GM18870 (cell line): ENCODE data around the gene MAN1C1.

Experiments
- ATAC-seq: cut with Tn5 transposase; IDR thresholded peaks from one replicate; pipeline ENCODE4 v1.9.1; 2021; ENCODE audit warnings: moderate library complexity; ENCODE audit not compliant: unreplicated experiment

MAN1C1 gene

GRCh38 chr1:25612421-25612820 is 4.2 kb upstream of the MAN1C1 start:
- ATAC-seq = no peak

- ATAC-seq = no peak
Measured at GRCh38 chr1:25613091-25613490, 3.5 kb upstream of the MAN1C1 start.

GRCh38 chr1:25614501-25615171 is 2.0 kb upstream of the MAN1C1 start:
- no peak for ATAC-seq

- no peak for ATAC-seq
Measured at GRCh38 chr1:25615172-25615541, 1.4 kb upstream of the MAN1C1 start.

GRCh38 chr1:25615563-25616094 is 962 bp upstream of the MAN1C1 start:
- no peak for ATAC-seq

- no peak for ATAC-seq
Measured at GRCh38 chr1:25616987-25617624, 515 bp downstream of the MAN1C1 start.

GRCh38 chr1:25617625-25618432 is 1.2 kb downstream of the MAN1C1 start:
- ATAC-seq = no peak

GRCh38 chr1:25618433-25618808 is 1.8 kb downstream of the MAN1C1 start:
- ATAC-seq = no peak

GRCh38 chr1:25619101-25619890 is 2.7 kb downstream of the MAN1C1 start:
- ATAC-seq = no peak

- ATAC-seq = no peak
Measured at GRCh38 chr1:25620211-25620610, 3.6 kb downstream of the MAN1C1 start.

GRCh38 chr1:25620701-25621350 is 4.2 kb downstream of the MAN1C1 start:
- no peak for ATAC-seq

GRCh38 chr1:25621876-25622275 is 5.3 kb downstream of the MAN1C1 start:
- no peak for ATAC-seq

- no peak for ATAC-seq
Measured at GRCh38 chr1:25622531-25622930, 5.9 kb downstream of the MAN1C1 start.

- ATAC-seq = no peak
Measured at GRCh38 chr1:25623007-25623406, 6.4 kb downstream of the MAN1C1 start.

GRCh38 chr1:25623731-25624130 is 7.1 kb downstream of the MAN1C1 start:
- ATAC-seq = no peak

GRCh38 chr1:25624156-25624555 is 7.6 kb downstream of the MAN1C1 start:
- no peak for ATAC-seq

- ATAC-seq = no peak
Measured at GRCh38 chr1:25624604-25625003, 8.0 kb downstream of the MAN1C1 start.

GRCh38 chr1:25626018-25626417 is 9.4 kb downstream of the MAN1C1 start:
- no peak for ATAC-seq

GRCh38 chr1:25628741-25629421 is 12.3 kb downstream of the MAN1C1 start:
- ATAC-seq = no peak

- no peak for ATAC-seq
Measured at GRCh38 chr1:25629836-25630235, 13.2 kb downstream of the MAN1C1 start.
